Measurements from ENCODE around the gene MRTFA.

MRTFA gene

GRCh38 chr22:40421082-40421350 is 215.5 kb downstream of the MRTFA start:
- TF ChIP-seq CTCF (IDR thresholded peaks at IDR 0.05; ENCODE audit: extremely low read depth, insufficient read depth, missing control alignments) = no peak
- no peak for DNase-seq (ENCODE audit: low spot score)
- in situ Hi-C loops (cut with MboI; ENCODE audit: low pct_unique_long_range_greater_than_20kb, low sequenced_read_pairs, unreplicated experiment) = no loop called here

GRCh38 chr22:40420341-40421081 is 216.0 kb downstream of the MRTFA start:
- in situ Hi-C loops (cut with MboI; ENCODE audit: low pct_unique_long_range_greater_than_20kb, low sequenced_read_pairs, unreplicated experiment) = no loop called here
- no peak for TF ChIP-seq CTCF (IDR thresholded peaks at IDR 0.05; ENCODE audit: extremely low read depth, insufficient read depth, missing control alignments)
- no peak for DNase-seq (ENCODE audit: low spot score)

- TF ChIP-seq CTCF (IDR thresholded peaks at IDR 0.05; ENCODE audit: extremely low read depth, insufficient read depth, missing control alignments) = no peak
- in situ Hi-C loops (cut with MboI; ENCODE audit: low pct_unique_long_range_greater_than_20kb, low sequenced_read_pairs, unreplicated experiment) = no loop called here
- DNase-seq (ENCODE audit: low spot score) = no peak
Measured at GRCh38 chr22:40419718-40420117, 216.8 kb downstream of the MRTFA start.

GRCh38 chr22:40418366-40419201 is 217.9 kb downstream of the MRTFA start:
- DNase-seq (ENCODE audit: low spot score) = no peak
- no peak for TF ChIP-seq CTCF (IDR thresholded peaks at IDR 0.05; ENCODE audit: extremely low read depth, insufficient read depth, missing control alignments)
- in situ Hi-C loops (cut with MboI; ENCODE audit: low pct_unique_long_range_greater_than_20kb, low sequenced_read_pairs, unreplicated experiment) = no loop called here

- no peak for TF ChIP-seq CTCF (IDR thresholded peaks at IDR 0.05; ENCODE audit: extremely low read depth, insufficient read depth, missing control alignments)
- DNase-seq (ENCODE audit: low spot score) = no peak
- in situ Hi-C loops (cut with MboI; ENCODE audit: low pct_unique_long_range_greater_than_20kb, low sequenced_read_pairs, unreplicated experiment) = no loop called here
Measured at GRCh38 chr22:40417881-40418280, 218.6 kb downstream of the MRTFA start.

GRCh38 chr22:40417041-40417440 is 219.5 kb downstream of the MRTFA start:
- in situ Hi-C loops (cut with MboI; ENCODE audit: low pct_unique_long_range_greater_than_20kb, low sequenced_read_pairs, unreplicated experiment) = no loop called here

More at GRCh38 chr22:40417041-40417440, 219.5 kb downstream of the MRTFA start:
- TF ChIP-seq CTCF (IDR thresholded peaks at IDR 0.05; ENCODE audit: extremely low read depth, insufficient read depth, missing control alignments) = no peak
- DNase-seq (ENCODE audit: low spot score) = no peak
